Spleen (tissue), 11 donors: ENCODE measurements around the gene ADNP2. TPM values are rescaled to one million over a fixed set of nuclear protein-coding genes. Genes with fewer than 3 reads are reported as not detected.

Experiments used
- DNase-seq: peaks from one replicate; pipeline ENCODE4 v3.0.0-alpha.2; 2020
- H3K27ac ChIP-seq, 8 donors: fragments of 200-600 bp; sonication (generic) in 7 of 8; 1 replicate in 4 of 8; 2 replicates in 4 of 8; pipeline versions ENCODE4 v1.5.0 to v1.8.0; 2016 to 2021; ENCODE audit warnings: inconsistent platforms in 4 of 8, mild to moderate bottlenecking in 4 of 8, moderate library complexity in 1 of 8
- H3K27me3 ChIP-seq, 7 donors: fragments of 200-600 bp; sonication (generic) in 6 of 7; replicated peaks in 1 of 7; 1 replicate in 4 of 7; 2 replicates in 3 of 7; pipeline versions ENCODE4 v1.5.0 to v1.8.0; 2016 to 2021; ENCODE audit warnings: inconsistent platforms in 3 of 7, mild to moderate bottlenecking in 1 of 7
- H3K36me3 ChIP-seq, 6 donors: fragments of 200-600 bp; sonication (generic) in 5 of 6; 1 replicate in 4 of 6; 2 replicates in 2 of 6; pipeline versions ENCODE4 v1.5.0 to v1.8.0; 2016 to 2021; ENCODE audit warnings: inconsistent platforms in 2 of 6
- H3K4me1 ChIP-seq, 6 donors: fragments of 200-600 bp; sonication (generic) in 5 of 6; 1 replicate in 3 of 6; 2 replicates in 3 of 6; pipeline versions ENCODE4 v1.5.0 to v1.8.0; 2016 to 2021; ENCODE audit warnings: inconsistent platforms in 3 of 6
- H3K4me3 ChIP-seq, 8 donors: fragments of 200-600 bp; sonication (generic) in 7 of 8; 1 replicate in 4 of 8; 2 replicates in 4 of 8; pipeline versions ENCODE4 v1.5.0 to v1.8.0; 2016 to 2021; ENCODE audit warnings: inconsistent platforms in 4 of 8, mild to moderate bottlenecking in 4 of 8, moderate library complexity in 2 of 8
- H3K9me3 ChIP-seq, 8 donors: fragments of 200-600 bp; sonication (generic) in 7 of 8; 1 replicate in 4 of 8; 2 replicates in 4 of 8; pipeline versions ENCODE4 v1.5.0 to v1.8.0; 2016 to 2021; ENCODE audit warnings: inconsistent platforms in 4 of 8
- POLR2A ChIP-seq, 3 donors: fragments of 450-650 bp; IDR thresholded peaks; one replicate each; pipeline ENCODE4 v1.5.1; 2017; ENCODE audit warnings: antibody characterized with exemption in 3 of 3, mild to moderate bottlenecking in 1 of 3
- POLR2AphosphoS5 ChIP-seq, 3 donors: sonication (generic); formaldehyde crosslinking; IDR thresholded peaks; one replicate each; pipeline ENCODE4 v1.5.1; 2017; ENCODE audit warnings: antibody characterized with exemption in 3 of 3
- WGBS, 5 donors: extraction: QIAGEN DNeasy Blood & Tissue Kit in 3 of 5; methylation state at CpG; one replicate each; pipeline versions ENCODE4 v1.1.5 to v1.1.7; 2013 to 2018; 5-methylcytosine and 5-hydroxymethylcytosine counted together
- intact Hi-C: fragments of 100-400 bp; cut with DNase I; formaldehyde crosslinking; loops from one replicate; pipeline ENCODE4 v1.15.0; 2023; ENCODE audit warnings: low total_unique reads
- polyA plus RNA-seq, 3 donors: library from polyadenylated mRNA; stranded (reverse); fragments of 200-250 nt; gene quantifications; one replicate each; pipeline ENCODE4 v1.2.1, GENCODE V29; 2013
- total RNA-seq, 7 donors: library from RNA; depleted of rRNA in 3 of 7; stranded (reverse); fragments of >200 nt in 3 of 7; fragmentation: NEBNext Ultra II Directional in 4 of 7; extraction: Animal tissue kit (Norgen Biotek cat#: 25700) in 4 of 7; gene quantifications; one replicate each; pipeline versions ENCODE4 v1.1.0 to v1.2.1, GENCODE V29; 2016 to 2021
- TF ChIP-seq, protein P1 (sequence below), 11 experiments: fragments of 200-600 bp in 7 of 11; fragments of 450-650 bp in 4 of 11; sonication (generic) in 4 of 11; IDR thresholded peaks in 8 of 11; conservative IDR thresholded peaks in 3 of 11; 1 replicate in 7 of 11; 2 replicates in 4 of 11; pipeline versions ENCODE4 v1.4.0 to v1.8.0; 2016 to 2021; ENCODE audit warnings: antibody characterized with exemption in 11 of 11, inconsistent platforms in 4 of 11, mild to moderate bottlenecking in 1 of 11
- donor health status: healthy with polysubstance abuse.
- donor health status: DM: no; HTN: no; CAD: no; lungs with moderate emphysema.
- donor health status: DM: no; HTN: no; CAD: no.
- donor health status: Bipolar disorder and iron deficiency.
- donor health status: healthy.
- donor health status: DM: no; HTN: no; CAD: no.
- donor health status: DM: yes; HTN: yes; CAD: no.

The ADNP2 gene
- total and polyA plus RNA-seq, 10 donors = 3.5 to 20.6 (median 15.1) TPM

DNA sequence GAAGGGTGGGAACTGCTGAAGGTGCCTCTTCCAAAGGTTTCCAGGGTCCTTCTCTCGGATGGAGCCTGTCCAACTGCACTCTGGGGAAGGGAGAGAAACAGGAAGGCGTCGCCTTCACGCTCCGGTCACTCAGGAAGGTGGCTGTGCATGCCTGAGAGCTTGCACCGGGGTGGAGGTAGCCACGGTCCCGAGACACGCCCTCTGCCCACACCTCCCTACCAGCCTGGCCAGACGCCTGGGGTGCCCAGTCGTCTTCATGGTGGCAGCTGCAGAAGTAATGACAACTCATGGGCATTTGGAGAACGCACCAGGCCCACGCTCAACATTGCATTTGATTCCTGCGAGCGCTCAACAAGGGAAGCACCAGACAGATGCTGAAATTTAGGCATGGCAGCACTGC, 59.9 kb downstream of the ADNP2 start:
- no peak for TF ChIP-seq POLR2A (IDR thresholded peaks at IDR 0.05)
- no peak for TF ChIP-seq POLR2AphosphoS5 (IDR thresholded peaks at IDR 0.05)
- TF ChIP-seq, protein P1, sequence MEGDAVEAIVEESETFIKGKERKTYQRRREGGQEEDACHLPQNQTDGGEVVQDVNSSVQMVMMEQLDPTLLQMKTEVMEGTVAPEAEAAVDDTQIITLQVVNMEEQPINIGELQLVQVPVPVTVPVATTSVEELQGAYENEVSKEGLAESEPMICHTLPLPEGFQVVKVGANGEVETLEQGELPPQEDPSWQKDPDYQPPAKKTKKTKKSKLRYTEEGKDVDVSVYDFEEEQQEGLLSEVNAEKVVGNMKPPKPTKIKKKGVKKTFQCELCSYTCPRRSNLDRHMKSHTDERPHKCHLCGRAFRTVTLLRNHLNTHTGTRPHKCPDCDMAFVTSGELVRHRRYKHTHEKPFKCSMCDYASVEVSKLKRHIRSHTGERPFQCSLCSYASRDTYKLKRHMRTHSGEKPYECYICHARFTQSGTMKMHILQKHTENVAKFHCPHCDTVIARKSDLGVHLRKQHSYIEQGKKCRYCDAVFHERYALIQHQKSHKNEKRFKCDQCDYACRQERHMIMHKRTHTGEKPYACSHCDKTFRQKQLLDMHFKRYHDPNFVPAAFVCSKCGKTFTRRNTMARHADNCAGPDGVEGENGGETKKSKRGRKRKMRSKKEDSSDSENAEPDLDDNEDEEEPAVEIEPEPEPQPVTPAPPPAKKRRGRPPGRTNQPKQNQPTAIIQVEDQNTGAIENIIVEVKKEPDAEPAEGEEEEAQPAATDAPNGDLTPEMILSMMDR (IDR thresholded peaks at IDR 0.05 in 8 of 11, conservative IDR thresholded peaks at IDR 0.05 in 3 of 11) = no peak
- intact Hi-C loops = no loop called here

DNA sequence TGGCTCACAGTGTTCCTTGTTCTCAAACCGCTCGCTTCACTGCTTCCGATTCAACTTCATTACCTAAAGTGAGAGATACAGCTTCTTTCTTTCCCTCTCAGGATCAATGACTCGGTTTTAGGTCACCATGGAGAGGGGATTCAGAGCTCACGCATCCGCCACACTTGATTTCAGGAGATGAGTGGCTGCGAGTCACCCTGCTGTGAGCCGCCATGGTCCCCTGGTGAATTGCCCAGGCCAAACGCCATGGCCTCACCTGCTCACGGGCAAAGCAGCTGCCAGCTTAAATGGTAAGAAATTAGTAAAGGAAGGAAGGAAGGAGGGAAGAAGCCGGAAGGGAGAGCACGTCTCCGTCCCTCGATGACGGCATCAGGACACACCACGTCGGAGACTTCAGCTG, 60.5 kb downstream of the ADNP2 start:
- DNase-seq = no peak
- Histone ChIP-seq H3K36me3 (no peaks in the 10 kb centered on the region), H3K4me1 (peaks cover 0 to 15% (median 7%) of the 10 kb centered on the region in 6 donors), H3K27me3 (peaks cover 0 to 62% (median 6%) of the 10 kb centered on the region in 7 donors), H3K9me3 (peaks cover 2 to 18% (median 16%) of the 10 kb centered on the region in 8 donors), H3K27ac (no peak overlapping the region), H3K4me3 (no peak overlapping the region)
- 88 to 91% (median 89%) methylated on average over 17 of the region's 17 CpGs for WGBS, 5 donors
- TF ChIP-seq POLR2A (IDR thresholded peaks at IDR 0.05) = no peak
- intact Hi-C loops = no loop called here

More for the DNA sequence above, 59.9 kb downstream of the ADNP2 start:
- Histone ChIP-seq H3K4me1 (peaks cover 0 to 15% (median 7%) of the 10 kb centered on the region in 6 donors), H3K4me3 (no peak overlapping the region), H3K27me3 (peaks cover 0 to 61% (median 6%) of the 10 kb centered on the region in 7 donors), H3K9me3 (peaks cover 2 to 24% (median 22%) of the 10 kb centered on the region in 8 donors), H3K36me3 (no peaks in the 10 kb centered on the region), H3K27ac (no peak overlapping the region)
- DNase-seq = no peak
- 79 to 89% (median 80%) methylated on average over 9 to 15 of the region's 15 CpGs for WGBS, 5 donors

DNA sequence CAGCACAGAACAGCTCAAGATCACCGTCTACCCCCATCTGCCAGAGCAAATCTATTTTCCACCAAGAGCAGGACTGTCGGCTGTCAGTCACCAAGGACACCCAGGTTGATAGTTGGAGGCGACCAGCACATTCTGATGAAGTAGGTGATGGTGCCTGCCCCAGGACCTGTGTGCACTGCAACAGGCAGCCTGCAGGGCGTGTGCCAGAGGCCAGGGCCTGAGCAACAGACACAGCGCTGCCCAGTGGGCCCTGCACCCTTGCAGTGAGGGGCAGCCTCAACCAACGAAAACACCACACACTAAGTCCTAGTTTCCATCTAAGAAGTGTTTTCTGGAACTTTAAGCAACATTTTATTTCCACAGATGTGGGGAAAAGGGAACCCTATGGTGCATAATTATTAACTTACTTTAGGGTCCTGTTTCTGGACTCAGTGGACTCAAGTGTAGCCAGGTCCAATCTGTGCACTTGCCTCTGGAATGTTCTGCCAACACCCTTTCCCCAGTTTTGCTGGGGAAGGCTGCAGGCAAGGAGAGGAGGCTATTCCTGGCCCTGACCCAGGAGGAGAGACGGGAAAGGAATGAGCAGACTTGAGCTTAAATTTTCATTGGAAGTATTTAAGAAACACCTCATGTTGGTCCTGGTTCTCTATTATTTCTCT, 61.5 kb downstream of the ADNP2 start:
- H3K4me1 ChIP-seq = peaks cover 0 to 15% (median 7%) of the 10 kb centered on the region in 6 donors
- no peaks in the 10 kb centered on the region for H3K36me3 ChIP-seq
- no peak overlapping the region for H3K27ac ChIP-seq
- 84 to 93% (median 90%) methylated on average over 7 of the region's 7 CpGs for WGBS, 5 donors
- no peak overlapping the region for H3K4me3 ChIP-seq
- intact Hi-C loops = no loop called here
- TF ChIP-seq, protein P1 (IDR thresholded peaks at IDR 0.05 in 8 of 11, conservative IDR thresholded peaks at IDR 0.05 in 3 of 11) = no peak
- TF ChIP-seq POLR2AphosphoS5 (IDR thresholded peaks at IDR 0.05) = no peak
- TF ChIP-seq POLR2A (IDR thresholded peaks at IDR 0.05) = no peak
- no peak for DNase-seq
- H3K9me3 ChIP-seq = peaks cover 0 to 9% (median 7%) of the 10 kb centered on the region in 8 donors
- H3K27me3 ChIP-seq = peaks cover 0 to 67% (median 6%) of the 10 kb centered on the region in 7 donors

DNA sequence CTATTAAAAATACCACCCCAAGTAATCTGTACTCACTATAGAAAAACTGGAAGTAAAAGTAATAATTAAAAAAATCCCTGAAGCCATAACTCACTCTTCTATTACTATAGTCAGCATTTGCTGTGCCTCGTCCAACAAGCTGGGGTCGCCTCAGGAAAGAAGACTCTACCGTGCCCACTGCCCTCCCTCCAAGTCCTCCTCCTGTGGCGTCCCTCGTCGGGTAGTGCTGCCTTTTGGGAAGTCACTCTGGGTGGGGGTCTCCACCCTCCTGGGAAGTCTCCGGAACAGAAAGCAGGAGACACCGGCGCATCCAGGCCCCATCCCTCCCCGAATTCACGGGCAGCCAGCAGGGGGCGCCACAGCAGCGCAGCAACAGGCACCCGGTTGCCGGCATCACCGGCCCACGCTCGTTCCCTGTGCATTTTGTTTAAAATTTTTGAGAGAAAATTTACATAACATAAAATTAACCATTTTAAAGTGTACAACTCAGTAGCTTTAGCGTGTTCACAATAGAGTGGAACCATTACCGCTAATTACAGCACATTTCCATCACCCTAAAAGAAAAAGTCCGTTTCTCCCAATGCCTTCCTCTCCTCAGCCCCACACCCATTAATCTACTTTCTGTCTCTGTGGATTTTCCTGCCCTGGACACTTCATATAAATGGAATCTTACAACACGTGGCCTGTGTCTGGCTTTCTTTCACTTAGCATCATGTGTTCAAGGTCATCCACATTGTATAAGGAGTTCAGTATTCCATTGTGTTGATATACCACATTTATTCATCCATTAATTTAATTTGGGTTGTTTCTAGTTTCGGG, 62.2 kb downstream of the ADNP2 start:
- no peaks in the 10 kb centered on the region for H3K36me3 ChIP-seq
- DNase-seq = no peak
- peak overlapping the region in 2 of 8 donors; percentile 16 to 45 for H3K4me3 ChIP-seq
- H3K9me3 ChIP-seq = peaks cover 0 to 1% (median under 1%) of the 10 kb centered on the region in 8 donors
- peaks cover 0 to 15% (median 7%) of the 10 kb centered on the region in 6 donors for H3K4me1 ChIP-seq
- peaks cover 0 to 67% (median 6%) of the 10 kb centered on the region in 7 donors for H3K27me3 ChIP-seq
- no peak overlapping the region for H3K27ac ChIP-seq
- WGBS, 5 donors = 22 to 32% (median 29%) methylated on average over 19 to 23 of the region's 23 CpGs
- intact Hi-C loops = no loop called here
- TF ChIP-seq POLR2AphosphoS5 (IDR thresholded peaks at IDR 0.05) (peak in 1 of 3 donors; percentile 26), POLR2A (IDR thresholded peaks at IDR 0.05) (no peak)
- TF ChIP-seq, protein P1 (IDR thresholded peaks at IDR 0.05 in 8 of 11, conservative IDR thresholded peaks at IDR 0.05 in 3 of 11) = peak in 10 of 11 experiments; percentile 28 to 83 (median 64)
